ENCODE measurements around the gene TXNL4A. TPM values are rescaled to one million over a fixed set of nuclear protein-coding genes. Genes with fewer than 3 reads are reported as not detected.

Gene TXNL4A
- total RNA-seq, 1 donor from 2014 or later = 84.7 TPM

DNA sequence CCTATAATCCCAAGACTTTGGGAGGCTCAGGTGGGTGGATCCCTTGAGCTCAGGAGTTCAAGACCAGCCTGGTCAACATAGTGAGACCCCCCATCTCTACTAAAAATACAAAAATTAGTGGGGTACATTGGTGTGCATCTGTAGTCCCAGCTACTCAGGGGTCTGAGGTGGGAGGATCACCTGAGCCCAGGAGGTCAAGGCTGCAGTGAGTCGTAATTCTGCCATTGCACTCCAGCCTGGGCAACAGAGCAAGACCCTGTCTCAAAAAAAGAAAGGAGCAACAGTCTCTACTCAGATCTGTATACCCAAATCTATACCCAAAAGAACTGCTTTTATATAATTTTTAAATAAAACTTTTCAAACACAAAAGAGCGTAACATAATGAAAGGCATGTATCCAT, 29.4 kb downstream of the TXNL4A start:
- DNase-seq (ENCODE audit: low read depth) = no peak
- TF ChIP-seq, protein P1, sequence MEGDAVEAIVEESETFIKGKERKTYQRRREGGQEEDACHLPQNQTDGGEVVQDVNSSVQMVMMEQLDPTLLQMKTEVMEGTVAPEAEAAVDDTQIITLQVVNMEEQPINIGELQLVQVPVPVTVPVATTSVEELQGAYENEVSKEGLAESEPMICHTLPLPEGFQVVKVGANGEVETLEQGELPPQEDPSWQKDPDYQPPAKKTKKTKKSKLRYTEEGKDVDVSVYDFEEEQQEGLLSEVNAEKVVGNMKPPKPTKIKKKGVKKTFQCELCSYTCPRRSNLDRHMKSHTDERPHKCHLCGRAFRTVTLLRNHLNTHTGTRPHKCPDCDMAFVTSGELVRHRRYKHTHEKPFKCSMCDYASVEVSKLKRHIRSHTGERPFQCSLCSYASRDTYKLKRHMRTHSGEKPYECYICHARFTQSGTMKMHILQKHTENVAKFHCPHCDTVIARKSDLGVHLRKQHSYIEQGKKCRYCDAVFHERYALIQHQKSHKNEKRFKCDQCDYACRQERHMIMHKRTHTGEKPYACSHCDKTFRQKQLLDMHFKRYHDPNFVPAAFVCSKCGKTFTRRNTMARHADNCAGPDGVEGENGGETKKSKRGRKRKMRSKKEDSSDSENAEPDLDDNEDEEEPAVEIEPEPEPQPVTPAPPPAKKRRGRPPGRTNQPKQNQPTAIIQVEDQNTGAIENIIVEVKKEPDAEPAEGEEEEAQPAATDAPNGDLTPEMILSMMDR (conservative IDR thresholded peaks at IDR 0.05; ENCODE audit: low read depth, low read length) = no peak
- H3K4me3 ChIP-seq (ENCODE audit: low read depth, low read length) = no peak overlapping the region

DNA sequence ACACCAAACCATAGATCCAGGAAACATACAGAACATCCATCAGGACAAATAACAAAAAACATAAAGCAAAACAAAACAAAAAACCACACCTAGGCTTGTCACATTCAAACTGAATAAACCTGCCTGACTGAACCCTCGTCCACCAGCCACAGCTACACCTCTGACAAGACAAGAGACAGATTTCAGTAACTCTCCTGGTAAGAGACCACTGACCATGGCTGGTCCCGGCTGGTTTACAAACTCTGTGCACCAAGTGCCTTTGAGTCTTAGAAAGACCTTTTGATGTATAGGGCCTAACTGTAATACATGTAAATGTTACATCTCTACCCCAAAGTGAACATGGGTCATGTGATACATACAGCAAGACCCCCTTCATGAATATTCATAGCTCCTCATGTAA, 32.1 kb downstream of the TXNL4A start:
- no peak overlapping the region for H3K4me3 ChIP-seq (ENCODE audit: low read depth, low read length)
- DNase-seq (ENCODE audit: low read depth) = no peak
- TF ChIP-seq, protein P1 (conservative IDR thresholded peaks at IDR 0.05; ENCODE audit: low read depth, low read length) = no peak

DNA sequence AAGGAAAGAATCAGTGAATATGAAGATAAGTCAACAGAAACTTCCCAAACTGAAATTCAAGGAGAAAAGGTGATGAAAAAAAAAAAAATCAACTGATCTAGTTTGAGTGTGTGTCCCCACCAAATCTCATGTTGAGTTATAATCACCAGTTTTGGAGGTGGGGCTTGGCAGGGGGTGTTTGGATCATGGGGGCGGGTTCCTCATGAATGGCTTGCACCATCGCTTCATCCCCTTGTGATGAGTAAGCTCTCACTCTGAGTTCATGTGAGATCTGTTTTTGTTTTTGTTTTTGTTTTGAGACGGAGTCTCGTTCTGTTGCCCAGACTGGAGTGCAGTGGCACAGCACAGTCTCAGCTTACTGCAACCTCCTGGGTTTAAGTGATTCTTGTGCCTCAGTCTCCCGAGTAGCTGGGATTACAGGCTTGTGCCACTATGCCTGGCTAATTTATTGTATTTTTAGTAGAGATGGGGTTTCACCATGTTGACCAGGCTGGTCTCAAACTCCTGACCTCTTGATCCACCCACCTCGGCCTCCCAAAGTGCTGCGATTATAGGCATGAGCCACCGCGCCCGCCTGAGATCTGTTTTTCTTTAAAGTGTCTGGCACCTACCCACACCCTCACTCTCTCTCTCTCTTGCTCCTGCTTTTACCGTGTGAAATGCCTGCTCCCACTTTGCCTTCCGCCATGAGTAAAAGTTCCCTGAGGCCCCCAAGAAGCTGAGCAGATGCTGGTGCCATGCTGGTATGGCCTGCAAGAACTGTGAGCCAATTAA, 32.9 kb downstream of the TXNL4A start:
- no peak for DNase-seq (ENCODE audit: low read depth)
- TF ChIP-seq, protein P1 (conservative IDR thresholded peaks at IDR 0.05; ENCODE audit: low read depth, low read length) = no peak
- no peak overlapping the region for H3K4me3 ChIP-seq (ENCODE audit: low read depth, low read length)

DNA sequence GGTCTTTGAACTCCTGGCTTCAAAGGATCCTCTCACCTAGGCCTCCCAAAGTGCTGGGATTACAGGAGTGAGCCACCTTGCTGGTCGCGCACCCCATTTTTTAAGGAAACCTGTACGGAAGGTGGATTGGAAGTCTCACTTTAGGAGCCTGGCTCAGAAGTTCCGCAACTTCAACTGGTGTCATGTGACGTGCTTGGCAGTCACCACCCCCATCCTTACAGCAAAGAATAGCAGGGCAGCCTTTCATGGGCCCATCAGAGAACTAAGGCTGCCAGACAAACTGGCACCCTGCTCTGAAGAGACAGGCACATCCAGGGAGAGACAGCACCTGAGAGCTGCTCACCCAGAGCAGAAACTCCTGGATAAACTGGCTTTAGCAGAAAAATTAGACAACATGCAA, 33.6 kb downstream of the TXNL4A start:
- TF ChIP-seq, protein P1 (conservative IDR thresholded peaks at IDR 0.05; ENCODE audit: low read depth, low read length) = no peak
- no peak overlapping the region for H3K4me3 ChIP-seq (ENCODE audit: low read depth, low read length)

DNA sequence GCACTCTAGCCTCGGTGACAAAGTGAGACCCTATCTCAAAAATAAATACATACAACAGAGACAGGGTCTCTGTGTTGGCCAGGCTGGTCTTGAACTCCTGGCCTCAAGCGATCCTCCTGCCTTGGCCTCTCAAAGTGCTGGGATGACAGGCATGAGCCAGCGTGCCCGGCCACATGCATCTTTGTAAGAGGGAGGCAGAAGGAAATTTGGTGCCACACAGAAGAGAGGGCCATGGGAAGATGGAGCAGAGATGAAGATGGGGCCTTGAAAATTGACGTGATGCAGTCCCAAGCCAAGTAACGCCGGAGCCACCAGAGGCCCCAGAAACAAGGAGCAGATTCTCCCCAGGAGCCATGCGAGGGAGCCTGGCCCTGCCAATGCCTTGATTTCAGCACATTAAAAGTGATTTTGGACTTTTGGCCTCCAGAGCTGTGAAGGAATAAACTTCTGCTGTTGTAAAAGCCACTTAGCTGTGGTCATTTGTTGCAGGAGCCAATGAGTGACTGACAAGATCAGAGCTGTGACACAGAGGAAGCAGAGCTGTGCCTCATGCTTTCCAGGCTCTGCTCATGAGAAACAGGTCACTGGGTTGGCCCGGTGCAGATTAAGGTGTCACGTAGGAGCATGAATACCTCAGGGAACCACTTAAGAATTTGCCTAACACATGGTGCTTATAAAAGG, 34.3 kb downstream of the TXNL4A start:
- no peak for DNase-seq (ENCODE audit: low read depth)
- TF ChIP-seq, protein P1 (conservative IDR thresholded peaks at IDR 0.05; ENCODE audit: low read depth, low read length) = no peak
- no peak overlapping the region for H3K4me3 ChIP-seq (ENCODE audit: low read depth, low read length)

More for the DNA sequence above, 33.6 kb downstream of the TXNL4A start:
- no peak for DNase-seq (ENCODE audit: low read depth)

DNA sequence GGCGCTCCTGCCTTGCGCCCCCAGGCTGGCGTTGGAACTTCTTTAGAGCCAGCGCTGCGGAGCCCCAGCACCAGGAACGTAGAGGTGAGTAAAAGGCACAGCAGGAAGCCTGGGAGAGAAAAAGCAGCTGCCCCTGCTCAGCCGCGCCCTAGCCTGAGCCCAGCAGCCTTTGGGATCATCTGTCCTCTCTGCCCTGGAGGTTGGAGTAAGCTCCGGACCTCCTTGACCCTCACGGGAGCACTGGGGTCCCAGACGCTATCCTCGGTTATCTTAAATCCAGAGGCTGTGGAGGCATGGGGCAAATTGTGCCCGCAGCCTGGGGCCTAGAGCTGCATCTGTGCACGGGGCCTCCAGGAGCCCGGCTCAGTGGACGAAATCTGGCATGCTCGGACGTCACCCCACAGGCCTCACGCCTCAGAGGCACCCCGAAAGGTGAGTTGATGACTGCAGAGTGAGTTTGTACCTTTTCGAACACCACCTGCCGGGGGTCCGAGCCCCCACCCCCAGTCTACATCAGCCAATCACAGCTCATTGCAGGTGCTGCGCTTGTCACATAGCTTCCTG, 35.3 kb downstream of the TXNL4A start:
- no peak for DNase-seq (ENCODE audit: low read depth)
- no peak overlapping the region for H3K4me3 ChIP-seq (ENCODE audit: low read depth, low read length)
- TF ChIP-seq, protein P1 (conservative IDR thresholded peaks at IDR 0.05; ENCODE audit: low read depth, low read length) = no peak
